Measurements from ENCODE around the gene TPM1. TPM values are rescaled to one million over a fixed set of nuclear protein-coding genes. Genes with fewer than 3 reads are reported as not detected.

Gene TPM1
- total and polyA plus RNA-seq, 8 donors = 230 to 2,605 (median 783) TPM

DNA sequence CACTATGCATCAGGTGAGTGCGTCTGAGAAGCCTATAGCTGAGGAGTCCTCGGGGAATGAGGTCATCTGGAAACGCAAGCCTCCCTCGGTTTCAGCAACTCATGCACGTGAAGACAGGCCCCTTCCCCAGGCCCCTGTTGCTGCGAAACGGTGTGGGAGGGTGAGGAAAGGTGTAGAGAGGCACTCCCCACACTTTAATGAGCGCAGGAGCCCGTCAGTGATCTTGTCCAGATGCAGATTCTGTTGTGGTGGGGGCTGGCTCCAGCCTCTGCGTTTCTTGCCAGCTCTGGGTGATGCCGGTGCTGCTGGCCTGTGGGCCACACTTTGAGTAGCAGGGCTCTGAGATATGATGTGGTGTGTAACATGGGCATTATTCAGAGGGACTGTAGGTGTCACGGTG is 40.5 kb downstream of the TPM1 start:
- TF ChIP-seq, protein P1, sequence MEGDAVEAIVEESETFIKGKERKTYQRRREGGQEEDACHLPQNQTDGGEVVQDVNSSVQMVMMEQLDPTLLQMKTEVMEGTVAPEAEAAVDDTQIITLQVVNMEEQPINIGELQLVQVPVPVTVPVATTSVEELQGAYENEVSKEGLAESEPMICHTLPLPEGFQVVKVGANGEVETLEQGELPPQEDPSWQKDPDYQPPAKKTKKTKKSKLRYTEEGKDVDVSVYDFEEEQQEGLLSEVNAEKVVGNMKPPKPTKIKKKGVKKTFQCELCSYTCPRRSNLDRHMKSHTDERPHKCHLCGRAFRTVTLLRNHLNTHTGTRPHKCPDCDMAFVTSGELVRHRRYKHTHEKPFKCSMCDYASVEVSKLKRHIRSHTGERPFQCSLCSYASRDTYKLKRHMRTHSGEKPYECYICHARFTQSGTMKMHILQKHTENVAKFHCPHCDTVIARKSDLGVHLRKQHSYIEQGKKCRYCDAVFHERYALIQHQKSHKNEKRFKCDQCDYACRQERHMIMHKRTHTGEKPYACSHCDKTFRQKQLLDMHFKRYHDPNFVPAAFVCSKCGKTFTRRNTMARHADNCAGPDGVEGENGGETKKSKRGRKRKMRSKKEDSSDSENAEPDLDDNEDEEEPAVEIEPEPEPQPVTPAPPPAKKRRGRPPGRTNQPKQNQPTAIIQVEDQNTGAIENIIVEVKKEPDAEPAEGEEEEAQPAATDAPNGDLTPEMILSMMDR (IDR thresholded peaks at IDR 0.05) = no peak
- no peak for TF ChIP-seq POLR2AphosphoS5 (IDR thresholded peaks at IDR 0.05)
- TF ChIP-seq POLR2A (IDR thresholded peaks at IDR 0.05) = no peak
- TF ChIP-seq EP300 (IDR thresholded peaks at IDR 0.05) = no peak
- no peaks in the 10 kb centered on the region for H3K36me3 ChIP-seq
- H3K4me1 ChIP-seq = peaks cover 0 to under 1% (median 0%) of the 10 kb centered on the region in 4 donors
- 83 to 91% (median 88%) methylated on average over 12 of the region's 12 CpGs for WGBS, 5 donors
- H3K27me3 ChIP-seq = no peaks in the 10 kb centered on the region
- no peak overlapping the region for H3K4me3 ChIP-seq
- intact Hi-C loops (cut with DNase I; ENCODE audit: low total_unique reads) = loop anchor here (10.0 kb wide), 1 partner anchor 308 kb away; no protein-coding TSS in a partner anchor
- peak in 1 of 2 donors; percentile 62 for DNase-seq
- peak overlapping the region in 1 of 5 donors; percentile 58 for H3K27ac ChIP-seq
- no peaks in the 10 kb centered on the region for H3K9me3 ChIP-seq

DNA sequence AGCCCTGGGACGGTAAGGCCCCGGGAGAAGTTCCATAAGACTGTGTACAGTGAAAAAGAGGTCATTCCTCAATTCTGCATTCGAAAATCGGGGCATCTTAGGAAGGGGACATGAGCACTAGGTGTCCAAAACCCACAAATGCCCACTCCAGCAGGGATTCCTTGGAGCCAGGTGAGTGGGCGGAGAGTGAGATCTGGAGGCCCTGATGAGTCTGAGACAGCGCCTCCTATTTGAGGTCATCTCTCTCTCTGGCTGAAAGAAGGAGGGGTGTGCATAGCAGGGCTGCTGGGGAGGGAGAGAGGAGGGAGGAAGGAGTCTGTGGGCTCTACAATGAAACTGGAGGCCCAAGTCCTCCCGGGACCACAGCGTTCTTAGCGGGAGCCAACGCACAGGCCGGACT is 41.0 kb downstream of the TPM1 start:
- peaks cover 0 to 6% (median 2%) of the 10 kb centered on the region in 4 donors for H3K4me1 ChIP-seq
- intact Hi-C loops (cut with DNase I; ENCODE audit: low total_unique reads) = loop anchor here (10.0 kb wide), 1 partner anchor 309 kb away; no protein-coding TSS in a partner anchor
- no peak overlapping the region for H3K4me3 ChIP-seq
- DNase-seq = no peak
- WGBS, 5 donors = 87 to 94% (median 92%) methylated on average over 11 of the region's 11 CpGs
- H3K36me3 ChIP-seq = no peaks in the 10 kb centered on the region
- H3K27ac ChIP-seq = peak overlapping the region in 1 of 5 donors; percentile 58
- no peaks in the 10 kb centered on the region for H3K27me3 ChIP-seq
- TF ChIP-seq POLR2A (IDR thresholded peaks at IDR 0.05) = no peak
- TF ChIP-seq EP300 (IDR thresholded peaks at IDR 0.05) = no peak
- TF ChIP-seq POLR2AphosphoS5 (IDR thresholded peaks at IDR 0.05) = no peak
- TF ChIP-seq, protein P1 (IDR thresholded peaks at IDR 0.05) = no peak
- H3K9me3 ChIP-seq = no peaks in the 10 kb centered on the region

DNA sequence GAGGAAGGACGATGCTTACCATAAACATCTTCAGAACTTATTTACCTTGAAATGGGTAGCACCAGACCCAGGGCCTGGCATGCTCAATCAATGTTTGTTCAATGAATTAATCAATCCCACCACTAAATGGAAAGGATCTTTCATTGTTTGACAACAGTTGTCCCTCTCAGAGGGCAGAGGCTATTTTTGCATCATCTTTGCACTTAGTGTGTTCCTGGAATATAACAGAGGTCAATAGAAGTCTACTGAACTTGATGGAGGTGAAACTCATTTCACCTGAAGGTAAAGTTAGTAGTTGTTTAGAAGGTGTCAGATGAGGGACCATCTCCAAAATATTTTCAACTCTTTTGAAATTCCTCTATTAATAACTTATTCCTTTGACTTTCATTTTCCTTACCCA is 42.3 kb downstream of the TPM1 start:
- Histone ChIP-seq H3K36me3 (no peaks in the 10 kb centered on the region), H3K4me1 (peaks cover 0 to 16% (median 7%) of the 10 kb centered on the region in 4 donors), H3K4me3 (no peak overlapping the region), H3K27me3 (no peaks in the 10 kb centered on the region), H3K9me3 (no peaks in the 10 kb centered on the region), H3K27ac (no peak overlapping the region)
- no peak for DNase-seq
- TF ChIP-seq, protein P1 (IDR thresholded peaks at IDR 0.05) = no peak
- no peak for TF ChIP-seq POLR2A (IDR thresholded peaks at IDR 0.05)
- 78 to 88% (median 84%) methylated on average over 1 of the region's 1 CpG for WGBS, 5 donors
- intact Hi-C loops (cut with DNase I; ENCODE audit: low total_unique reads) = loop anchor here (10.0 kb wide), 1 partner anchor 310 kb away; no protein-coding TSS in a partner anchor

DNA sequence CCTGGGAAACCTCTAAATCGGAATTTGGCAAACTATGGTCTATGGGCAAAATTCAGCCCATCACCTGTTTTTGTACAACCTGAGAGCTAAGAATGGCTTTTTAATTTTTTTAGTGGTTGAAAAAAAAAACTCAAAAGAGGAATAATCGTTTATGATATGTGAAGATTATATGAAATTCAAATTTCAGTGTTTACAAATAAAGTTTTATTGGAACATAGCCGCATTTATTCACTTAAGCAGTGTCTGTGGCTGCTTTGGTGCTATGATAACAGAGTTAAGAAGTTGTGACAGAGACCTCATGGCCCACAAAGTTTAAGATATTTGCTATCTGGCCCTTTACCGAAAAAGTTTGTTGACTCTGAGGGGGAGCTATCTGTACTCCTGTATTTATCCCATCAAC is 42.7 kb downstream of the TPM1 start:
- no peak for DNase-seq
- Histone ChIP-seq H3K36me3 (no peaks in the 10 kb centered on the region), H3K4me3 (no peak overlapping the region), H3K9me3 (no peaks in the 10 kb centered on the region), H3K4me1 (peaks cover 0 to 16% (median 7%) of the 10 kb centered on the region in 4 donors), H3K27ac (no peak overlapping the region), H3K27me3 (no peaks in the 10 kb centered on the region)
- WGBS, 5 donors = 90 to 95% (median 92%) methylated on average over 4 of the region's 4 CpGs
- TF ChIP-seq POLR2A (IDR thresholded peaks at IDR 0.05) = no peak
- TF ChIP-seq POLR2AphosphoS5 (IDR thresholded peaks at IDR 0.05) = no peak
- TF ChIP-seq, protein P1 (IDR thresholded peaks at IDR 0.05) = no peak
- TF ChIP-seq EP300 (IDR thresholded peaks at IDR 0.05) = no peak
- intact Hi-C loops (cut with DNase I; ENCODE audit: low total_unique reads) = loop anchor here (10.0 kb wide), 1 partner anchor 310 kb away; no protein-coding TSS in a partner anchor
